ENCODE results near the gene P2RX7.
"Not testable (repeated sequence)": the region's sequence is repeated elsewhere in the genome, so short reads cannot be mapped to it uniquely, and the experiment has no call there.

Gene P2RX7

GRCh38 chr12:121135320-121135719, 2.6 kb downstream of the P2RX7 start:
- DNase-seq (ENCODE audit: low read depth in 2 of 2) = no peak

- DNase-seq (ENCODE audit: low read depth in 2 of 2) = no peak
Measured at GRCh38 chr12:121137512-121137911, 4.8 kb downstream of the P2RX7 start.

- DNase-seq (ENCODE audit: low read depth in 2 of 2) = no peak
Measured at GRCh38 chr12:121138284-121138683, 5.6 kb downstream of the P2RX7 start.

- DNase-seq (ENCODE audit: low read depth in 2 of 2) = no peak
Measured at GRCh38 chr12:121139286-121139685, 6.6 kb downstream of the P2RX7 start.

- DNase-seq (ENCODE audit: low read depth in 2 of 2) = no peak
Measured at GRCh38 chr12:121142171-121142950, 9.7 kb downstream of the P2RX7 start.

GRCh38 chr12:121144416-121144914, 11.8 kb downstream of the P2RX7 start:
- no peak for DNase-seq (ENCODE audit: low read depth in 2 of 2)

GRCh38 chr12:121145221-121145620, 12.5 kb downstream of the P2RX7 start:
- no peak for DNase-seq (ENCODE audit: low read depth in 2 of 2)

GRCh38 chr12:121149289-121149688, 16.6 kb downstream of the P2RX7 start:
- not testable (repeated sequence) for DNase-seq (ENCODE audit: low read depth in 2 of 2)

- DNase-seq (ENCODE audit: low read depth in 2 of 2) = no peak
Measured at GRCh38 chr12:121154793-121155375, 22.2 kb downstream of the P2RX7 start.

GRCh38 chr12:121156365-121156764, 23.7 kb downstream of the P2RX7 start:
- no peak for DNase-seq (ENCODE audit: low read depth in 2 of 2)

- DNase-seq (ENCODE audit: low read depth in 2 of 2) = no peak
Measured at GRCh38 chr12:121158085-121158484, 25.4 kb downstream of the P2RX7 start.

- DNase-seq (ENCODE audit: low read depth in 2 of 2) = not testable (repeated sequence)
Measured at GRCh38 chr12:121158728-121159351, 26.2 kb downstream of the P2RX7 start.

- no peak for DNase-seq (ENCODE audit: low read depth in 2 of 2)
Measured at GRCh38 chr12:121159467-121160307, 27.0 kb downstream of the P2RX7 start.

GRCh38 chr12:121162384-121162783, 29.7 kb downstream of the P2RX7 start:
- DNase-seq (ENCODE audit: low read depth in 2 of 2) = no peak

- no peak for DNase-seq (ENCODE audit: low read depth in 2 of 2)
Measured at GRCh38 chr12:121162985-121163384, 30.3 kb downstream of the P2RX7 start.

GRCh38 chr12:121164839-121165238, 32.2 kb downstream of the P2RX7 start:
- not testable (repeated sequence) for DNase-seq (ENCODE audit: low read depth in 2 of 2)

GRCh38 chr12:121165316-121165715, 32.6 kb downstream of the P2RX7 start:
- no peak for DNase-seq (ENCODE audit: low read depth in 2 of 2)

GRCh38 chr12:121166356-121166755, 33.7 kb downstream of the P2RX7 start:
- DNase-seq (ENCODE audit: low read depth in 2 of 2) = no peak

GRCh38 chr12:121167232-121167820, 34.6 kb downstream of the P2RX7 start:
- DNase-seq (ENCODE audit: low read depth in 2 of 2) = no peak

GRCh38 chr12:121167951-121168350, 35.3 kb downstream of the P2RX7 start:
- DNase-seq (ENCODE audit: low read depth in 2 of 2) = no peak

- no peak for DNase-seq (ENCODE audit: low read depth in 2 of 2)
Measured at GRCh38 chr12:121170151-121170550, 37.5 kb downstream of the P2RX7 start.

Data from stimulated activated CD8-positive, alpha-beta memory T cell treated with anti-CD3 and anti-CD28 coated beads, Interleukin-7, amount 100 ng/mL, for 1 hour (primary cell).